ENCODE results near the gene MYO9B. TPM values are rescaled to one million over a fixed set of nuclear protein-coding genes. Genes with fewer than 3 reads are reported as not detected.
"Not testable (repeated sequence)": the region's sequence is repeated elsewhere in the genome, so short reads cannot be mapped to it uniquely, and the experiment has no call there.

MYO9B gene
- total RNA-seq, 1 experiment from 2014 or later, result 85.4 TPM

DNA sequence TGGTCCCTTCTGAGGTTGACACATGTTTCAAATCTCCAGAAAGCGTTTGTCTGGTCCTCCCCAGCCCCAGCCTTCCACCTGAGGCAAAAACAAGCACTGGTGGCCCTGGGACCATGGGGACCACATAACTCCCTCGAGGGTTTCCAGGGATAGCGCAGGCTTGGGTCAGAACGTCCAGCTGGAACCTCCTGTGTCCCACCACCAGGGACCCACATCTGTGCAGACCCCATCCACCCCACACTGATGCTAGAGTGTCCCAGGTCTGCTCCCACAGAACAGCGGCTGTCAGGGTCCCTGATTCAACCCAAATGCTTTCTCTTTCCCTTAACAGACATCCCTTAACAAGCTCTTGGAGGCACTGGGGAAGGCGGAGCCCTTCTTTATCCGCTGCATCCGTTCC lies 110.0 kb downstream of the MYO9B start:
- intact Hi-C loops (cut with micrococcal nuclease; ENCODE audit: unreplicated experiment), result no loop called here
- Histone ChIP-seq H3K27ac (ENCODE audit: low read depth, low read length, poor library complexity, severe bottlenecking) (no peak overlapping the region), H3K4me3 (ENCODE audit: low read depth, low read length, poor library complexity, severe bottlenecking) (no peak overlapping the region), H3K9me3 (ENCODE audit: low read depth, low read length, poor library complexity, severe bottlenecking) (no peaks in the 10 kb centered on the region), H3K36me3 (ENCODE audit: insufficient read depth, low read length, poor library complexity, severe bottlenecking) (peaks cover 6% of the 10 kb centered on the region), H3K27me3 (replicated peaks; ENCODE audit: insufficient read depth, low read depth, low read length, poor library complexity) (no peaks in the 10 kb centered on the region), H3K4me1 (ENCODE audit: insufficient read depth, low read length, poor library complexity, severe bottlenecking) (no peaks in the 10 kb centered on the region)
- POLR2A ChIA-PET (ENCODE audit: low non-redundant PET), result interaction anchor here (0.7 kb wide), 1 partner anchor 281 kb away, joined by 3 read pairs; no protein-coding TSS in a partner anchor
- no peak for TF ChIP-seq EZH2 (IDR thresholded peaks at IDR 0.05; ENCODE audit: borderline replicate concordance, low read depth, low read length, poor library complexity, severe bottlenecking)
- TF ChIP-seq, protein P1, sequence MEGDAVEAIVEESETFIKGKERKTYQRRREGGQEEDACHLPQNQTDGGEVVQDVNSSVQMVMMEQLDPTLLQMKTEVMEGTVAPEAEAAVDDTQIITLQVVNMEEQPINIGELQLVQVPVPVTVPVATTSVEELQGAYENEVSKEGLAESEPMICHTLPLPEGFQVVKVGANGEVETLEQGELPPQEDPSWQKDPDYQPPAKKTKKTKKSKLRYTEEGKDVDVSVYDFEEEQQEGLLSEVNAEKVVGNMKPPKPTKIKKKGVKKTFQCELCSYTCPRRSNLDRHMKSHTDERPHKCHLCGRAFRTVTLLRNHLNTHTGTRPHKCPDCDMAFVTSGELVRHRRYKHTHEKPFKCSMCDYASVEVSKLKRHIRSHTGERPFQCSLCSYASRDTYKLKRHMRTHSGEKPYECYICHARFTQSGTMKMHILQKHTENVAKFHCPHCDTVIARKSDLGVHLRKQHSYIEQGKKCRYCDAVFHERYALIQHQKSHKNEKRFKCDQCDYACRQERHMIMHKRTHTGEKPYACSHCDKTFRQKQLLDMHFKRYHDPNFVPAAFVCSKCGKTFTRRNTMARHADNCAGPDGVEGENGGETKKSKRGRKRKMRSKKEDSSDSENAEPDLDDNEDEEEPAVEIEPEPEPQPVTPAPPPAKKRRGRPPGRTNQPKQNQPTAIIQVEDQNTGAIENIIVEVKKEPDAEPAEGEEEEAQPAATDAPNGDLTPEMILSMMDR (conservative IDR thresholded peaks at IDR 0.05; ENCODE audit: low read depth, low read length), result no peak
- no TSS peak for BruUV-seq (replicated peaks)
- DNase-seq (ENCODE audit: low spot score), result no peak
- CTCF ChIA-PET, result interaction anchor here (0.7 kb wide), 1 partner anchor 1634 kb away, joined by 3 read pairs; no protein-coding TSS in a partner anchor

DNA sequence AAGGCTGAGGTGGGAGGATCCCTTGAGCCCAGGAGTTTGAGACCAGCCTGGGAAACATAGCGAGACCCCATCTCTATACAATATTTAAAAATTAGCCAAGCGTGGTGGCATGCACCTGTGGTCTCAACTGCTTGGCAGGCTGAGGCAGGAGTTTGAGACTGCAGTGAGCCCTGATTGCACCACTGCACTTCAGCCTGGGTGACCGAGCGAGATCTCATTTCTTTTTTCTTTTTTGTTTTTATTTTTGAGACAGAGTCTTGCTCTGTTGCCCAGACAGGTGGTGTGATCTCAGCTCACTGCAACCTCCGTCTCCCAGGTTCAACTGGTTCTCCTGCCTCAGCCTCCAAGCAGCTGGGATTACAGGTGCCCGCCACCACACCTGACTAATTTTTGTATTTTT lies 116.2 kb downstream of the MYO9B start:
- peaks cover 19% of the 10 kb centered on the region for H3K36me3 ChIP-seq (ENCODE audit: insufficient read depth, low read length, poor library complexity, severe bottlenecking)
- H3K9me3 ChIP-seq (ENCODE audit: low read depth, low read length, poor library complexity, severe bottlenecking); H3K27me3 ChIP-seq (replicated peaks; ENCODE audit: insufficient read depth, low read depth, low read length, poor library complexity); DNase-seq (ENCODE audit: low spot score); BruUV-seq (replicated peaks); intact Hi-C loops (cut with micrococcal nuclease; ENCODE audit: unreplicated experiment); CTCF ChIA-PET; H3K4me3 ChIP-seq (ENCODE audit: low read depth, low read length, poor library complexity, severe bottlenecking); POLR2A ChIA-PET (ENCODE audit: low non-redundant PET); H3K27ac ChIP-seq (ENCODE audit: low read depth, low read length, poor library complexity, severe bottlenecking); H3K4me1 ChIP-seq (ENCODE audit: insufficient read depth, low read length, poor library complexity, severe bottlenecking): not testable (repeated sequence)

DNA sequence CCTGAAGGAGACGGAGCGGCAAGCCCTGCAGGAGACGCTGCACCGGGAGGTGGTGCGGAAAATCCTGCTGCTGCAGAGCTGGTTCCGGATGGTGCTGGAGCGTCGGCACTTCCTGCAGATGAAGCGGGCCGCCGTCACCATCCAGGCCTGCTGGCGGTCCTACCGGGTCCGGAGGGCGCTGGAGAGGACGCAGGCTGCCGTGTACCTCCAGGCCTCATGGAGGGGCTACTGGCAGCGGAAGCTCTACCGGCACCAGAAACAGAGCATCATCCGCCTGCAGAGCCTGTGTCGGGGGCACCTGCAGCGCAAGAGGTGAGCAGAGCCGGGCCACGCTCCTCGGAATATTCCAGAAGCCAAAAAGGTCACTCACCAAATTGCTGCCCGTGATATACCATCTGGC lies 117.2 kb downstream of the MYO9B start:
- intact Hi-C loops (cut with micrococcal nuclease; ENCODE audit: unreplicated experiment), result no loop called here
- TF ChIP-seq EZH2 (IDR thresholded peaks at IDR 0.05; ENCODE audit: borderline replicate concordance, low read depth, low read length, poor library complexity, severe bottlenecking), result no peak
- TF ChIP-seq, protein P1 (conservative IDR thresholded peaks at IDR 0.05; ENCODE audit: low read depth, low read length), result no peak
- Histone ChIP-seq H3K4me3 (ENCODE audit: low read depth, low read length, poor library complexity, severe bottlenecking) (no peak overlapping the region), H3K36me3 (ENCODE audit: insufficient read depth, low read length, poor library complexity, severe bottlenecking) (peaks cover 22% of the 10 kb centered on the region), H3K4me1 (ENCODE audit: insufficient read depth, low read length, poor library complexity, severe bottlenecking) (no peaks in the 10 kb centered on the region), H3K27ac (ENCODE audit: low read depth, low read length, poor library complexity, severe bottlenecking) (no peak overlapping the region), H3K9me3 (ENCODE audit: low read depth, low read length, poor library complexity, severe bottlenecking) (no peaks in the 10 kb centered on the region), H3K27me3 (replicated peaks; ENCODE audit: insufficient read depth, low read depth, low read length, poor library complexity) (no peaks in the 10 kb centered on the region)
- ChIA-PET POLR2A (ENCODE audit: low non-redundant PET) (no interaction called here), CTCF (no interaction called here)
- no TSS peak for BruUV-seq (replicated peaks)
- no peak for DNase-seq (ENCODE audit: low spot score)

DNA sequence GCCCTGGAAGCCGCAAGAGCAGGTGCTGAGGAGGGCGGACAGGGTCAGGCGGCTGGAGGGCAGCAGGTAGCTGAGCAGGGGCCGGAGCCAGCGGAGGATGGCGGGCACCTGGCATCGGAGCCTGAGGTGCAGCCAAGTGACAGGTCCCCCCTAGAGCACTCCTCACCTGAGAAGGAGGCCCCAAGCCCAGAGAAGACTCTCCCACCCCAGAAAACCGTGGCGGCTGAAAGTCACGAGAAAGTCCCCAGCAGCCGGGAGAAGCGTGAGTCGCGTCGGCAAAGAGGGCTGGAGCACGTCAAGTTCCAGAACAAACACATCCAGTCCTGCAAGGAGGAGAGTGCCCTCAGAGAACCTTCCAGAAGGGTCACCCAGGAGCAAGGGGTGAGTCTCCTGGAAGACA lies 119.0 kb downstream of the MYO9B start:
- no TSS peak for BruUV-seq (replicated peaks)
- TF ChIP-seq, protein P1 (conservative IDR thresholded peaks at IDR 0.05; ENCODE audit: low read depth, low read length), result no peak
- TF ChIP-seq EZH2 (IDR thresholded peaks at IDR 0.05; ENCODE audit: borderline replicate concordance, low read depth, low read length, poor library complexity, severe bottlenecking), result no peak
- no peaks in the 10 kb centered on the region for H3K4me1 ChIP-seq (ENCODE audit: insufficient read depth, low read length, poor library complexity, severe bottlenecking)
- peaks cover 21% of the 10 kb centered on the region for H3K36me3 ChIP-seq (ENCODE audit: insufficient read depth, low read length, poor library complexity, severe bottlenecking)
- no peaks in the 10 kb centered on the region for H3K9me3 ChIP-seq (ENCODE audit: low read depth, low read length, poor library complexity, severe bottlenecking)
- no peak overlapping the region for H3K4me3 ChIP-seq (ENCODE audit: low read depth, low read length, poor library complexity, severe bottlenecking)
- H3K27me3 ChIP-seq (replicated peaks; ENCODE audit: insufficient read depth, low read depth, low read length, poor library complexity), result no peaks in the 10 kb centered on the region
- intact Hi-C loops (cut with micrococcal nuclease; ENCODE audit: unreplicated experiment), result no loop called here
- no peak overlapping the region for H3K27ac ChIP-seq (ENCODE audit: low read depth, low read length, poor library complexity, severe bottlenecking)
- ChIA-PET CTCF (no interaction called here), POLR2A (ENCODE audit: low non-redundant PET) (no interaction called here)
- no peak for DNase-seq (ENCODE audit: low spot score)

All from A673 (cell line).